HG02610 (cell line): ENCODE results near the gene F8.
A peak's percentile ranks its signal among the peaks of the same experiment; 100 is the strongest.
"Not testable (repeated sequence)": the region's sequence is repeated elsewhere in the genome, so short reads cannot be mapped to it uniquely, and the experiment has no call there.

Source experiments
- ATAC-seq: cut with Tn5 transposase; IDR thresholded peaks from one replicate; pipeline ENCODE4 v1.9.1; 2021; ENCODE audit warnings: mild to moderate bottlenecking, moderate library complexity; ENCODE audit not compliant: unreplicated experiment

Gene F8

GRCh38 chrX:154987940-154988339 lies 34.6 kb downstream of the F8 start:
- no peak for ATAC-seq

DNA sequence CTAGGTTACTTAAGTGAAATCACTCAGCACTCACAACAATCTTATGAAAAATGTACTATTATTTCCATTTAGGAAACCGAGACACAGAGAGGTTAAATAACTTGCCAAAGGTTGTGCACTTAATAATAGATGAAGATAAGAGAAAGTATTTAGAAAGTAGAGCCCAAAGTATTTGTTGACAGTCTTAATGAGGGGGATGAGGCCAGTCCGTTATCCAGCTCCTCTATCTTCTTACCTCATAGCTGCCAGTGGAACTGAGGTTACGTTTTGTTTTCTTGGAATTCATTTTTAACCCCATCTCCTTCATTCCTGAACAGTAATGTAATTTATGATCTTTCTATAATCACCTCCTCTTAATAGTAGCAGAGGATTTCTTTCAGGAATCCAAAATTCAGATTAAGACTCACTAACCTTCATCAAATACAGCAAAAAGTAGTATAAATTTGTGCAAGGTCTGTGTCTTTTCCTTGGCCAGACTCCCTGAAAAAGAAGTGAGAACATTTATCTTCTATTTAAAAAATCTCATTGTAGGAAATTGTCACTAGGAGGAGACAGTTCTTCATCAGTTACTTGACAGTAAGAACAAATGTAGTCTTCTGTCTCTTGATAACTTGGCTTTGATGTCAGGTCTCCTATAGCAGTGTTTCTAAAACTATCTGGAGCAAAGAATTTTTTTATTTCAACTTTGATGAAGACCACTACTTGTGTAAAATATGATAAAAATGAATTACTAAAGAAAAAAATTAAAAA lies 35.5 kb downstream of the F8 start:
- ATAC-seq, result no peak

DNA sequence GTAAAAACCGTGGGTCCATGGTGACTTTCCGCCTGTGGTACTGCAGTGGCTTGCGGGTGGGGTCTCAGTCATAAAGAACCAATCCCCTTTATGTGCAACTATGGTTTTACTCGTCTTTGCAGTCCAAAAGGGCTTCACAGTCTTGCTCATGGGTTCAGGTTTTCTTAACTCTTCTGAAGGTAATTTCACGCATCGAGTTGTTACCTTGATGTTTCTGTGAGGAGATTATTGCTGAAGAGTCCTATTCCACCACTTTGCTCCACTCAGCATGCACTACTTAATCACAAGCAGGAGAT lies 41.5 kb downstream of the F8 start:
- ATAC-seq, result no peak

GRCh38 chrX:154980330-154981115 lies 42.0 kb downstream of the F8 start:
- ATAC-seq, result no peak

- ATAC-seq, result no peak
Measured at GRCh38 chrX:154979629-154980028, 42.9 kb downstream of the F8 start.

GRCh38 chrX:154968353-154968752 lies 54.2 kb downstream of the F8 start:
- ATAC-seq, result no peak

- ATAC-seq, result no peak
Measured at GRCh38 chrX:154967603-154968002, 54.9 kb downstream of the F8 start.

DNA sequence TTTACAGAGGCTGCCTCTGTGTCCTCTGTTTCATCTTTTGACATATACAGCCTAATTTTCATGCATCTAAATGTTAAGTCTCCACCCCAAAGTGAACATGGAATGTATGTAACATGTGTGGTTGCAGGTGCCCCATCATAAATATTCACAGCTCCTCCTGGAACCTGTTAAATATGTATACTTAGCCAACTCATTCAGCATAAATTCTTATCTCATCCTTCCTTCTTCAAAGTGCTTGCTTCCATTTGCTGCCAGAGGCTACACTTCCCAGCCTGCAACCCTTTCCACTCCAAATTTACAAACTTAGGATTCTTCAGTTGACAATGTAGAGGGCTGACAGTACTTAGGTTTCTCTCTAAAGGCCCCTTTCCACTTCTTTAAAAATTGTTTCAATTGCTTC lies 60.6 kb downstream of the F8 start:
- ATAC-seq, result no peak

GRCh38 chrX:154955799-154956198 lies 66.7 kb downstream of the F8 start:
- not testable (repeated sequence) for ATAC-seq

- not testable (repeated sequence) for ATAC-seq
Measured at GRCh38 chrX:154939265-154939664, 83.3 kb downstream of the F8 start.

- ATAC-seq, result not testable (repeated sequence)
Measured at GRCh38 chrX:154924771-154925170, 97.8 kb downstream of the F8 start.

- ATAC-seq, result no peak
Measured at GRCh38 chrX:154918060-154918483, 104.5 kb downstream of the F8 start.

- ATAC-seq, result no peak
Measured at GRCh38 chrX:154914052-154914451, 108.5 kb downstream of the F8 start.

- ATAC-seq, result not testable (repeated sequence)
Measured at GRCh38 chrX:154910528-154910927, 112.0 kb downstream of the F8 start.

DNA sequence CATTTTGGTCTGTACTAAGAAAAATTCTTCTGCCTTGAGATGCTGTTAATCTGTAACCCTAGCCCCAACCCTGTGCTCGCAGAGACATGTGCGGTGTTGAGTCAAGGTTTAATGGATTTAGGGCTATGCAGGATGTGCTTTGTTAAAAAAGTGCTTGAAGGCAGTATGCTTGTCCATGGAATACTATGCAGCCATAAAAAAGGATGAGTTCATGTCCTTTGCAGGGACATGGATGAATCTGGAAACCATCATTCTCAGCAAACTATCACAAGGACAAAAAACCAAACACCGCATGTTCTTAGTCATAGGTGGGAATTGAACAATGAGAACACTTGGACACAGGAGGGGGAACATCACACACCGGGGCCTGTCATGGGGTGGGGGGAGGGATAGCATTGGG lies 112.5 kb downstream of the F8 start:
- ATAC-seq, result not testable (repeated sequence)

DNA sequence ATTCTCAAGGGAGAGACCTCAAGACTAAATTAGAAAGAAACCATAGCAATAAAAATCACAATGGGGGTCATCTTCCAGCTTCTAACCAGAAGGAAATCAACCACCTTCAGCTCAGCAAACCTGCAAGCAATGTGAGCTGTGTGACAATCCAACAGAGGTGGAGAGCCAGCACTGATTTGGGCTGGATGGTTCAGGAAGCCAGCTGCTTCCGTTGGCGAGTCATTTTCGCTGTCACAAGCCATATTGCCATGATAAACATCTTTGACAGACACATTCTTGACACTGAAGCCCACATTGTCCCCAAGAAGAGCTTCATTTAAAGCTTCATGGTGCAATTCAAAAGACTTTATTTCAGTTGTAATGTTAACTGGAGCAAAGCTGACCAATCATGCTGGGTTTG lies 113.7 kb downstream of the F8 start:
- ATAC-seq, result no peak

GRCh38 chrX:154902408-154902807 lies 120.1 kb downstream of the F8 start:
- peak; percentile 60 for ATAC-seq

DNA sequence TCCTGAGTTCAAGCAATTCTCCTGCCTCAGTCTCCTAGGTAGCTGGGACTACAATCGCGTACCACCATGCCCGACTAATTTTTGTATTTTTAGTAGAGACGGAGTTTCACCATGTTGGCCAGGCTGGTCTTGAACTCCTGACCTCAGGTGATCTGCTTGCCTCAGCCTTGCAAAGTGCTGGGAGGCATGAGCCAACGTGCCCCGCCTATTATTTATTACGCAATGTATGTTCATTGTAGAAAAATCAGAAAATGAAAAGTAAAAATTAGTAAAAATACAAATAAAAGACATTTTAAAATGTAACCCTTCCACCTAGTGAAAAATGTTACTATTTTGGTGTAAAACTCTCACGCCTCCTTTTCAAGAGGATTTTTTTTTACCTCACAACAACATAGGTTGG lies 122.2 kb downstream of the F8 start:
- ATAC-seq, result no peak

GRCh38 chrX:154892296-154892695 lies 130.2 kb downstream of the F8 start:
- no peak for ATAC-seq

GRCh38 chrX:154890990-154891639 lies 131.4 kb downstream of the F8 start:
- no peak for ATAC-seq

GRCh38 chrX:154886789-154887221 lies 135.7 kb downstream of the F8 start:
- peak; percentile 48 for ATAC-seq
